A172 (cell line): ENCODE measurements around the gene PPP1R3D. TPM values are rescaled to one million over a fixed set of nuclear protein-coding genes. Genes with fewer than 3 reads are reported as not detected.
"Not testable (repeated sequence)": the region's sequence is repeated elsewhere in the genome, so short reads cannot be mapped to it uniquely, and the experiment has no call there.

Experiments used
- DNase-seq: peaks from one replicate; pipeline ENCODE4 v3.0.0-alpha.2; 2015; ENCODE audit warnings: low spot score
- total RNA-seq: library from RNA; depleted of rRNA; stranded (reverse); fragments of >200 nt; shearing (Covaris generic); gene quantifications from 2 replicates; pipeline ENCODE4 v1.2.3, GENCODE V29; 2014; rRNA removed

The PPP1R3D gene
- total RNA-seq, 1 experiment from 2014 or later, result 3.4 TPM

DNA sequence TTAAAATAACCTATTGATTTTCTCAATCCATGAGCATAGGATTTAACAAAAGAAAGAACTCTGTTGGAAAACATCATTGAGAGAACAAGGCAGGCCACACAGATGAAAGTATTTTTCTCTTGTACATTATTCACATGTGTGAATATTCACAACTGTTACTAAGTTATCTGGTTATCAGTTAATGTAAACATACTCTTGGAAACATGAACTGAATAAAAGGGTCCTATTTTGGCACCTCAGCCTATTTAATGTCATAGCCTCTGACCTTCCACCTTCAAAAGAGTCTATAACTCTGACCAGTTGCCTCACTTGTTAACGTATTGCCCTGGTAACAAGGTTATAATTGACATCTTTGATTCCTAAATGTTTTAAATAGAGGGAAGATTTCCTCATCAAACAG, 14.7 kb downstream of the PPP1R3D start:
- DNase-seq, result no peak

DNA sequence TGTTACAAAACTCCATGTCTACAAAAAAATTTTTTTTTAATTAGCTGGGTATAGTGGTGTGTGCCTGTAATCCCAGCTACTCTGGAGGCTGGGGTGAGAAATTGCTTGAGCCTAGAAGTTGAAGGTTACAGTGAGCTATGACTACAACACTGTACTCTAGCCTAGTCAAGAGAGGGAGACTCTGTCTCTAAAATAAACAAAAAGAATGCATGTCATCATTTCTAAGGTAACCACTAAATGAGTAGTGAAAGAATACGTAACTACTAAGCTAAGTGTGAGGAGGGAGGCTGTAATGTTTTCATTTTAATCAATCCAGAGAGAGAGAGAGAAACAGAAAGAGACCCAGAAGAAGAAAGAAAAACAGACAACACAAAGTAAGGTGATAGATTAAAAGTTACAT, 16.6 kb downstream of the PPP1R3D start:
- DNase-seq, result no peak

DNA sequence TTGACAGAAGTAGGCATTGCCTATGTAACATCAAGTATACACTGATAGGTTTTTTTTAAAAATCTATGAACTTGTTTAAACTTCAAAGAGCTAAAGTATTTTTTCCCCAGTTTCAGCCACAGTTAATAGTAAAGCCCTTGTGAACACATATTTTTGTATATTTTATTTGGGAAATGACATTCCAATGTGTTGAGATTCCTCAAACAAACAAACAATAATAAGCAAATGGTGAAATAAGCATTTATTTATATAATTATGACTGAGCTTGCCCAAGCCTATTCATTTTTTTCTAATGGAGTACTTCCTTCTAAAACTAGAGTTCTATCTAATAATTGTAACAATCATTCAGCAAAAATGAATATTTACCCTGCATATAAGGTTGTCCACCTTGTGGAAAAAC, 19.2 kb downstream of the PPP1R3D start:
- DNase-seq, result no peak

DNA sequence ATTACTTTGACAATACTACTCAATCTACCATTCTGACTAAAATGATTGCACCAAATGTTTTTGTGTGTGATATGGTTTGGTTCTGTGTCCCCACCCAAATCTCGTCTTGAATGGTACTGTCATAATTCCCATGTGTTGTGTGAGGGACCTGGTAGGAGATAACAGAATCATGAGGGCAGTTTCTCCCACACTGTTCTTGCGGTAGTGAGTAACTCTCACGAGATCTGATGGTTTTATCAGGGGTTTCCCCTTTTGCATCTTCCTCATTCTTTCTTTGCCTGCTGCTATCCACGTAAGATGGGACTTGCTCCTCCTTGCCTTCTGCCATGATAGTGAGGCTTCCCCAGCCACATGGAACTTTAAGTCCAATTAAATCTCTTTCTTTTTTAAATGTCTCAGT, 27.5 kb downstream of the PPP1R3D start:
- DNase-seq, result peak; percentile 23

DNA sequence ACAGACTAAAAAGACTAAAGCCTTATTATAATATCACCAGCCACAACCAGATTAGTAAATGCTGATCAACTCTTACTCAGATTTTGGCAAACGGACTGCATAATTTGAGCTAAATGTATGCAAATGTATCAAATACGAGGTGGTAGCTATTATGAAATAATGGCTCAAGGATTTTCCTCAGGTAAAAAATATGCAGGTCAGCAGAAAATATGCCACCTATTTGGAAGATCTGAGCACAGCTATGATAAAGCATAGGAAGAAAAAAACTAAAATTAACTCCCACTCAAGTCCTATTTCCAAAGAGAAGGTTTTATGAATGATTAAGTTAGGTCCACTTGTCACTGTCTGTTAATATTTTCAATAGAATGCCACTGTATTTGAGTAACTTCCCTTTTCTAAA, 29.1 kb downstream of the PPP1R3D start:
- DNase-seq, result no peak

DNA sequence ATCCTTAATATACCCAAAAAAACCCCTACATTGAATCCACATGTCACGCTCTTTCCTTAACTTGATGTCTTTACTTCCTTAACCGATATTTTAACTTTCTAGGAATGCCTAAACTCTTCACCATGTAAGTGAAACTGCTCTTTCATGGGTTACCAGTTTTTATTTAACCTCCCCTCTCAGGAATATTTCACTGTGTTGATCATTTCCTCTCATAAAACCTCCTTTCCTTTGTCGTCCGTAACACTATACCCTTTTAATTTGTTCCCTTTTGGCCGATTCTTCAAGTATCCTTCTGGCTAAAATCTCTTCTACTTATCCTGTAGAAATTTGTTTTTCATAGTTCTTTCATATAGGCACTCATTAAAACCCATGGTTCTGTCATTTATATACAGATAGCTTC, 31.2 kb downstream of the PPP1R3D start:
- no peak for DNase-seq

DNA sequence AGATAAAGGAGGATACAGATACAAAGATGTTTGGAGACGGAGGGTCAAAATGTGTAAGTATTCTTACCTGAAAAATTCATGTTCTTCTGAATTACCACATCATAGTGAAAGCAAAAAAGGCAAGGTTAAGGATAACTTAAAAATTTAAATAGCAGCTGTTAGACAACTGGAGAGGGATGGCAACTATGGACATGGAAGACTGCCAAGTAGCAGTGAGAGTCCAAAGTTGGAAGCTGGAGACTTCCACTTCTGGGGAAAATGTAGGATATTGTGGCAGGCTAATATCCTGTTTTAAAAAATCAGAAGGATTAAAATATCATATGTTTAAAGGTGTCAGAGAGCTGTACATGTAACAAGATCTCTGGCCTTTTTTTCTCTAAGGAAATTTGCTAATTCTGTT, 36.5 kb downstream of the PPP1R3D start:
- DNase-seq, result no peak

DNA sequence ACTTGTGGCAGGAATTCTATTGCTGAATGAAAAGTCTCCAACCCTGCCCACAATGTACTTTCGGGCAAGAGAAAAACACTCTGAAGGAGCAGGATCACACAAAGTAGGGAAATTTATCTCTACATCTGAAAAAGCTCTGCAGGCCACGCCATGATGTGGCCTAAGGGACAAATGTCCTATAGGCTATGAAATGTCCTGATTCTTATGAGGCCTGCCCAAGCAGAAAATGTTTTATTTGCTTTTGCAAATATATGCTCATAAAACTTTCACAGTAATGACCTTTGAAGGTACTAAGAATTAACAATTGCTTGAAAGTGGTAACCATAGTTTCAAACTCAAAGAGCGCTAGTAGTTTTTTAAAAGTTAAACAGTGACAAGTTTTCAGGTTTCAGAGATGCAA, 37.6 kb downstream of the PPP1R3D start:
- DNase-seq, result no peak

DNA sequence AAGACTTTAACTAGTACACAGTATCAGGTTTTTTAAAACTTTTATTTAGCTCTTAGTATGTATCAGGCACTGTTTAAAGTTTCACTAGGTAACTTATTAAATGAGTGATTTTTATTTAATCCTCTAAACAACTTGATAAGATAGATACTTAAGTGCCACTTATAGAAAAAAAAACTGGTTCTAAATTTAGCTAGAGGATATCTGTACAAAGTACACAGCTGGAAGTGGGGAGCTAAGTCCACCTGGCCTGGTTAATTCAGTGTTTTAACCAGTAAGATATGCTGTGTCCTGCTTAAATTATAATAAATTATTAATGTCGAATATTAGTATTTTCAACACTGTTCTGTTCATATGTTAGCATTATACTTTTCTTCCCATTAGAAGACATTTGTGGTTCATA, 44.2 kb downstream of the PPP1R3D start:
- no peak for DNase-seq

DNA sequence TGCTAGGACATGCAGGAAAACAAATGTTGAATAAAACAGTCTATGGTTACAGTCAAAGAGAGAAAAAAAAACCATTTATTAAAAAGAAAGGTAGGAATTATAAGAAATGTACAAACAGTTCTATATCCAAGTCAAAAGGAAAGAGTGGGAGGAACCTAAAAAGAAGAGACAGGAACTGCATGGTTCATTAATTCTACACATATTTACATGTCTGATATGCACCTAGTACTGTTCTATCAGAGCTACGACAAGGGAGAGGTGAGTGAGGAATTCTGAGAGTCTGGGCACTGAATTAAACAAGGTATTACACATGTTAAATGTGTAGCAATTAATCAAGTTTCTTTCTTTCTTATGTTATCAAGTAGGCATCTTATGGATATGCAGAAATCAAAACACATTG, 48.5 kb downstream of the PPP1R3D start:
- DNase-seq, result no peak

DNA sequence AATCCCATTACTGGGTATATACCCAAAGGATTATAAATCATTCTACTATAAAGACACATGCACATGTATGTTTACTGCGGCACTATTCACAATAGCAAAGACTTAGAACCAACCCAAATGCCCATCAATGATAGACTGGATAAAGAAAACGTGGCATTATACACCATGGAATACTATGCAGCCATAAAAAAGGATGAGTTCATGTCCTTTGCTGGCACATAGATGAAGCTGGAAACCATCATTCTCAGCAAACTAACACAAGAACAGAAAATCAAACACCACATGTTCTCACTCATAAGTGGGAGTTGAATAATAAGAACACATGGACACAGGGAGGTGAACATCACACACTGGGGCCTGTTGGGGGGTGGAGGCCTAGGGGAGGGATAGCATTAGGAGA, 50.1 kb downstream of the PPP1R3D start:
- not testable (repeated sequence) for DNase-seq

DNA sequence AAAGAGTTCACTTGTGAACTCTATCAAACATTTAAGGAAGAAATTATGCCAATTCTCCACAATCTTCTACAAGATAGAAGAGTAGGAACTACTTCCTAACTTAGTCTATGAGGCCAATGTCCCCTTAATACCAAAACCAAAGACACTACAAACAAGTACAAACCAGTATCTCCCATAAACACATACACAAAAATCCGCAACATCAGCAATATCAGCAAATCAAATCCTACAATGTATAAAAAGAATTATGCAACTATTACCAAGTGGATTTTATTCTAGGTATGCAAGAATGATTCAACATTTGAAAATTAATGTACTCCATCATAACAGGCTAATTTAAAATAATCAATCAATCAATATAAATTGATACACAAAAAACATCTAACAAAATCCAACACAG, 52.1 kb downstream of the PPP1R3D start:
- no peak for DNase-seq

Other genes starting within 250 kb of the PPP1R3D start
- 0.26 and 0.29 TPM in 2 replicates for gene SYCP2, start 6.7 kb downstream of the PPP1R3D start, total RNA-seq
- gene FAM217B, start 84 bp upstream of the PPP1R3D start, total RNA-seq, result 3.8 and 11.5 TPM in 2 replicates
- gene CDH26, start 18.1 kb upstream of the PPP1R3D start, total RNA-seq, result not detected in 2 replicates